Smooth muscle cell (in vitro differentiated cells): ENCODE data around the gene PRKN. TPM values are rescaled to one million over a fixed set of nuclear protein-coding genes. Genes with fewer than 3 reads are reported as not detected.

Experiments used
- DNase-seq: peaks from one replicate; lab custom pipeline; 2025; ENCODE audit not compliant: unreplicated experiment; lab: John Stamatoyannopoulos, UW
- H2AFZ ChIP-seq: fragments of 200-600 bp; sonication (generic); 2 replicates; pipeline ENCODE4 v1.6.0; 2016; ENCODE audit warnings: antibody characterized with exemption, low read depth, mild to moderate bottlenecking
- H3F3A ChIP-seq: fragments of 200-600 bp; sonication (generic); 2 replicates; pipeline ENCODE4 v1.6.0; 2017; ENCODE audit warnings: antibody characterized with exemption, low read depth
- H3K27ac ChIP-seq: fragments of 200-600 bp; sonication (generic); 2 replicates; pipeline ENCODE4 v1.5.1; 2016; ENCODE audit warnings: low read depth, mild to moderate bottlenecking
- H3K27me3 ChIP-seq: fragments of 200-600 bp; sonication (generic); 2 replicates; pipeline ENCODE4 v1.6.1; 2016; ENCODE audit warnings: low read depth, mild to moderate bottlenecking
- H3K36me3 ChIP-seq: fragments of 200-600 bp; sonication (generic); 2 replicates; pipeline ENCODE4 v1.5.1; 2016; ENCODE audit warnings: low read depth
- H3K4me1 ChIP-seq: fragments of 200-600 bp; sonication (generic); 2 replicates; pipeline ENCODE4 v1.5.1; 2016; ENCODE audit warnings: low read depth
- H3K4me2 ChIP-seq: fragments of 200-600 bp; sonication (generic); 2 replicates; pipeline ENCODE4 v1.6.0; 2016; ENCODE audit warnings: mild to moderate bottlenecking
- H3K4me3 ChIP-seq: fragments of 200-600 bp; sonication (generic); 2 replicates; pipeline ENCODE4 v1.5.1; 2016; ENCODE audit warnings: mild to moderate bottlenecking
- H3K79me2 ChIP-seq: fragments of 200-600 bp; sonication (generic); 2 replicates; pipeline ENCODE4 v1.6.0; 2016; ENCODE audit warnings: low read depth, mild to moderate bottlenecking
- H3K9ac ChIP-seq: fragments of 200-600 bp; sonication (generic); 2 replicates; pipeline ENCODE4 v1.6.0; 2016; ENCODE audit warnings: low read depth
- H3K9me3 ChIP-seq: fragments of 200-600 bp; sonication (generic); replicated peaks from 2 replicates; pipeline ENCODE4 v1.5.1; 2016; ENCODE audit warnings: low read depth
- H4K20me1 ChIP-seq: fragments of 200-600 bp; sonication (generic); 2 replicates; pipeline ENCODE4 v1.6.0; 2016; ENCODE audit warnings: low read depth
- CTCF ChIP-seq: fragments of 200-600 bp; sonication (generic); IDR thresholded peaks from 2 replicates; pipeline ENCODE4 v1.5.1; 2017; ENCODE audit warnings: borderline replicate concordance, mild to moderate bottlenecking, antibody characterized with exemption; ENCODE audit not compliant: insufficient read depth, poor library complexity, severe bottlenecking
- WGBS: methylation state at CpG from one replicate; pipeline ENCODE4 v1.1.7; 2016; ENCODE audit warnings: low lambda C conversion rate; 5-methylcytosine and 5-hydroxymethylcytosine counted together
- polyA plus RNA-seq: library from polyadenylated mRNA; unstranded; fragments of >200 nt; fragmentation: Nextera tagmentation; extraction: Ambion mirVana; gene quantifications from 2 replicates; pipeline ENCODE4 v1.2.1, GENCODE V29; 2016
- total RNA-seq: library from RNA; depleted of rRNA; stranded (reverse); fragments of >200 nt; gene quantifications from 2 replicates; pipeline ENCODE4 v1.2.3, GENCODE V29; 2014

PRKN gene
- total and polyA plus RNA-seq, 2 experiments from 2014 or later = 0.81 to 5.1 TPM

GRCh38 chr6:161880056-161880455 lies 847.5 kb downstream of the PRKN start:
- no peaks in the 10 kb centered on the region for H3K4me1 ChIP-seq
- H3K27me3 ChIP-seq = no peaks in the 10 kb centered on the region
- DNase-seq = no peak
- no peak overlapping the region for H3K27ac ChIP-seq
- no peaks in the 10 kb centered on the region for H4K20me1 ChIP-seq
- WGBS = 96% methylated on average over 2 of the region's 2 CpGs
- no peaks in the 10 kb centered on the region for H3K9me3 ChIP-seq
- no peak for TF ChIP-seq CTCF
- no peaks in the 10 kb centered on the region for H3K79me2 ChIP-seq
- no peaks in the 10 kb centered on the region for H3K36me3 ChIP-seq
- H2AFZ ChIP-seq = no peak overlapping the region
- H3K4me3 ChIP-seq = no peak overlapping the region
- no peak overlapping the region for H3K4me2 ChIP-seq
- no peak overlapping the region for H3K9ac ChIP-seq
- H3F3A ChIP-seq = no peaks in the 10 kb centered on the region

GRCh38 chr6:161876231-161876630 lies 851.3 kb downstream of the PRKN start:
- 95% methylated on average over 8 of the region's 8 CpGs for WGBS
- Histone ChIP-seq H3K36me3 (no peaks in the 10 kb centered on the region), H2AFZ (no peak overlapping the region), H3K9me3 (no peaks in the 10 kb centered on the region), H3K4me2 (no peak overlapping the region), H3K4me1 (no peaks in the 10 kb centered on the region), H3K79me2 (no peaks in the 10 kb centered on the region), H3K4me3 (no peak overlapping the region), H3K9ac (no peak overlapping the region), H3K27ac (no peak overlapping the region), H4K20me1 (no peaks in the 10 kb centered on the region), H3K27me3 (no peaks in the 10 kb centered on the region), H3F3A (no peaks in the 10 kb centered on the region)
- no peak for DNase-seq
- no peak for TF ChIP-seq CTCF

GRCh38 chr6:161870236-161870901 lies 857.2 kb downstream of the PRKN start:
- H3K27ac ChIP-seq = no peak overlapping the region
- H3K36me3 ChIP-seq = no peaks in the 10 kb centered on the region
- H3F3A ChIP-seq = no peaks in the 10 kb centered on the region
- no peak overlapping the region for H3K4me2 ChIP-seq
- no peaks in the 10 kb centered on the region for H3K4me1 ChIP-seq
- no peak for TF ChIP-seq CTCF
- no peaks in the 10 kb centered on the region for H4K20me1 ChIP-seq
- no peaks in the 10 kb centered on the region for H3K79me2 ChIP-seq
- DNase-seq = no peak
- no peak overlapping the region for H2AFZ ChIP-seq
- no peaks in the 10 kb centered on the region for H3K27me3 ChIP-seq
- no peak overlapping the region for H3K4me3 ChIP-seq
- H3K9ac ChIP-seq = no peak overlapping the region
- H3K9me3 ChIP-seq = no peaks in the 10 kb centered on the region
- WGBS = 89% methylated on average over 4 of the region's 4 CpGs

GRCh38 chr6:161869491-161869890 lies 858.1 kb downstream of the PRKN start:
- Histone ChIP-seq H3K36me3 (no peaks in the 10 kb centered on the region), H3K27ac (no peak overlapping the region), H3K79me2 (no peaks in the 10 kb centered on the region), H3K9me3 (no peaks in the 10 kb centered on the region), H3K9ac (no peak overlapping the region), H3F3A (no peaks in the 10 kb centered on the region), H3K4me1 (no peaks in the 10 kb centered on the region), H4K20me1 (no peaks in the 10 kb centered on the region), H3K27me3 (no peaks in the 10 kb centered on the region), H3K4me3 (no peak overlapping the region), H3K4me2 (no peak overlapping the region), H2AFZ (no peak overlapping the region)
- TF ChIP-seq CTCF = no peak
- whole genome bisulfite sequencing = 88% methylated on average over 4 of the region's 4 CpGs
- DNase-seq = no peak
